C4-2B (cell line): Measurements from ENCODE around the gene CAMTA1.

Source experiments
- CTCF ChIP-seq: fragments of 450-650 bp; conservative IDR thresholded peaks from 2 replicates; pipeline ENCODE4 v1.5.1; 2017; ENCODE audit warnings: mild to moderate bottlenecking
- ZFX ChIP-seq: fragments of 450-650 bp; IDR thresholded peaks from 2 replicates; pipeline ENCODE4 v1.6.1; 2017

- TF ChIP-seq CTCF (no peak), ZFX (no peak)
These were observed 336.4 kb downstream of the CAMTA1 start for GRCh38 chr1:7121622-7121988.
